Neural progenitor cell (in vitro differentiated cells): ENCODE results near the gene SPNS3. TPM values are rescaled to one million over a fixed set of nuclear protein-coding genes. Genes with fewer than 3 reads are reported as not detected.

Experiments
- DNase-seq: peaks from one replicate; pipeline ENCODE4 v3.0.0-alpha.2; 2016; ENCODE audit warnings: low spot score
- H2AFZ ChIP-seq: fragments of 200-600 bp; sonication (generic); replicated peaks from 2 replicates; pipeline ENCODE4 v1.6.1; 2016; ENCODE audit warnings: antibody characterized with exemption
- H3F3A ChIP-seq: fragments of 200-600 bp; sonication (generic); 2 replicates; pipeline ENCODE4 v1.6.1; 2016; ENCODE audit warnings: antibody characterized with exemption, low read depth
- H3K27ac ChIP-seq: fragments of 200-600 bp; sonication (generic); 2 replicates; pipeline ENCODE4 v1.5.1; 2016; ENCODE audit warnings: mild to moderate bottlenecking
- H3K27me3 ChIP-seq: fragments of 200-600 bp; sonication (generic); 2 replicates; pipeline ENCODE4 v1.6.1; 2016; ENCODE audit warnings: mild to moderate bottlenecking, moderate library complexity
- H3K36me3 ChIP-seq: fragments of 200-600 bp; sonication (generic); 2 replicates; pipeline ENCODE4 v1.5.1; 2016
- H3K4me1 ChIP-seq: fragments of 200-600 bp; sonication (generic); 2 replicates; pipeline ENCODE4 v1.6.1; 2016; ENCODE audit warnings: mixed run types
- H3K4me2 ChIP-seq: fragments of 200-600 bp; sonication (generic); 2 replicates; pipeline ENCODE4 v1.6.1; 2016
- H3K4me3 ChIP-seq: fragments of 200-600 bp; sonication (generic); 2 replicates; pipeline ENCODE4 v1.5.1; 2016
- H3K79me2 ChIP-seq: fragments of 200-600 bp; sonication (generic); 2 replicates; pipeline ENCODE4 v1.6.1; 2016; ENCODE audit warnings: low read depth
- H3K9ac ChIP-seq: fragments of 200-600 bp; sonication (generic); 2 replicates; pipeline ENCODE4 v1.6.1; 2016
- H3K9me3 ChIP-seq: fragments of 200-600 bp; sonication (generic); 2 replicates; pipeline ENCODE4 v1.5.1; 2016; ENCODE audit warnings: low read depth
- H4K20me1 ChIP-seq: fragments of 200-600 bp; sonication (generic); 2 replicates; pipeline ENCODE4 v1.6.1; 2016; ENCODE audit warnings: low read depth
- H3K27ac Mint-ChIP-seq: 3 replicates; pipeline ENCODE4 v1.8.0; 2021; ENCODE audit warnings: mixed read lengths
- H3K27me3 Mint-ChIP-seq: 2 replicates; pipeline ENCODE4 v1.8.0; 2022; ENCODE audit warnings: low read depth, mild to moderate bottlenecking, inconsistent platforms, moderate library complexity, mixed read lengths; ENCODE audit not compliant: insufficient read depth
- H3K36me3 Mint-ChIP-seq: 3 replicates; pipeline ENCODE4 v1.8.0; 2021; ENCODE audit warnings: mixed read lengths
- H3K4me1 Mint-ChIP-seq: 3 replicates; pipeline ENCODE4 v1.8.0; 2021; ENCODE audit warnings: mixed read lengths
- H3K4me3 Mint-ChIP-seq: 3 replicates; pipeline ENCODE4 v1.8.0; 2021; ENCODE audit warnings: mild to moderate bottlenecking, moderate library complexity, mixed read lengths
- H3K9me3 Mint-ChIP-seq: 3 replicates; pipeline ENCODE4 v1.8.0; 2020; ENCODE audit warnings: mixed read lengths
- EZH2 ChIP-seq: fragments of 200-600 bp; sonication (generic); IDR thresholded peaks from 2 replicates; pipeline ENCODE4 v1.6.1; 2017; ENCODE audit warnings: antibody characterized with exemption, mild to moderate bottlenecking, moderate library complexity
- EZH2phosphoT487 ChIP-seq: fragments of 200-600 bp; sonication (generic); IDR thresholded peaks from 2 replicates; pipeline ENCODE4 v1.6.1; 2017; ENCODE audit warnings: antibody characterized with exemption
- total RNA-seq: library from RNA; depleted of rRNA; stranded (reverse); fragments of >200 nt; gene quantifications from 2 replicates; pipeline ENCODE4 v1.2.3, GENCODE V29; 2015; ENCODE audit warnings: low replicate concordance
- TF ChIP-seq, protein P1 (sequence below): fragments of 200-600 bp; sonication (generic); IDR thresholded peaks from 2 replicates; pipeline ENCODE4 v1.5.1; 2017; ENCODE audit warnings: antibody characterized with exemption, mild to moderate bottlenecking

Gene SPNS3
- total RNA-seq, 1 donor from 2014 or later, result not detected

DNA sequence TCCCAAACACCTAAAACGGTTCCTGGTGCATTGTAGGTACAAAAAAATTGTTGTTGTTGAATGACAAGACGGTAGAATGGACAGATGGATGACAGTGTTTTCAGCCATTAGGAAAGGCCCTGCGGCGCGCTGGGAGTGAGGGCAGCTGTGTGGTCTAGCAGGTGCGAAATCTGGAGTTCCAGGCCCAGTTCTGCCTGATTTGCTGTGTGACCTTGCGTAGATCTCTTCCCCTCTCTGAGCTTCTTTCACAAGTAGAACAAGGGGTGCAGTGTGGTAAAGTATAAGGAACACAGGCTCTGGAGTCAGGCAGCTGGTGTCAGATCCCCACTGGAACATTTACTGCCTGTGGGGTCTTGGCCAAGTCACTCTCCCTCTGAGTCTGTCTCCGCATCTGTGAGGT lies 90.2 kb downstream of the SPNS3 start:
- TF ChIP-seq EZH2phosphoT487 (no peak), EZH2 (no peak)
- TF ChIP-seq, protein P1, sequence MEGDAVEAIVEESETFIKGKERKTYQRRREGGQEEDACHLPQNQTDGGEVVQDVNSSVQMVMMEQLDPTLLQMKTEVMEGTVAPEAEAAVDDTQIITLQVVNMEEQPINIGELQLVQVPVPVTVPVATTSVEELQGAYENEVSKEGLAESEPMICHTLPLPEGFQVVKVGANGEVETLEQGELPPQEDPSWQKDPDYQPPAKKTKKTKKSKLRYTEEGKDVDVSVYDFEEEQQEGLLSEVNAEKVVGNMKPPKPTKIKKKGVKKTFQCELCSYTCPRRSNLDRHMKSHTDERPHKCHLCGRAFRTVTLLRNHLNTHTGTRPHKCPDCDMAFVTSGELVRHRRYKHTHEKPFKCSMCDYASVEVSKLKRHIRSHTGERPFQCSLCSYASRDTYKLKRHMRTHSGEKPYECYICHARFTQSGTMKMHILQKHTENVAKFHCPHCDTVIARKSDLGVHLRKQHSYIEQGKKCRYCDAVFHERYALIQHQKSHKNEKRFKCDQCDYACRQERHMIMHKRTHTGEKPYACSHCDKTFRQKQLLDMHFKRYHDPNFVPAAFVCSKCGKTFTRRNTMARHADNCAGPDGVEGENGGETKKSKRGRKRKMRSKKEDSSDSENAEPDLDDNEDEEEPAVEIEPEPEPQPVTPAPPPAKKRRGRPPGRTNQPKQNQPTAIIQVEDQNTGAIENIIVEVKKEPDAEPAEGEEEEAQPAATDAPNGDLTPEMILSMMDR, result no peak
- no peak overlapping the region for H3K4me3 ChIP-seq
- peak overlapping the region; percentile 6 for H3K27ac Mint-ChIP-seq

DNA sequence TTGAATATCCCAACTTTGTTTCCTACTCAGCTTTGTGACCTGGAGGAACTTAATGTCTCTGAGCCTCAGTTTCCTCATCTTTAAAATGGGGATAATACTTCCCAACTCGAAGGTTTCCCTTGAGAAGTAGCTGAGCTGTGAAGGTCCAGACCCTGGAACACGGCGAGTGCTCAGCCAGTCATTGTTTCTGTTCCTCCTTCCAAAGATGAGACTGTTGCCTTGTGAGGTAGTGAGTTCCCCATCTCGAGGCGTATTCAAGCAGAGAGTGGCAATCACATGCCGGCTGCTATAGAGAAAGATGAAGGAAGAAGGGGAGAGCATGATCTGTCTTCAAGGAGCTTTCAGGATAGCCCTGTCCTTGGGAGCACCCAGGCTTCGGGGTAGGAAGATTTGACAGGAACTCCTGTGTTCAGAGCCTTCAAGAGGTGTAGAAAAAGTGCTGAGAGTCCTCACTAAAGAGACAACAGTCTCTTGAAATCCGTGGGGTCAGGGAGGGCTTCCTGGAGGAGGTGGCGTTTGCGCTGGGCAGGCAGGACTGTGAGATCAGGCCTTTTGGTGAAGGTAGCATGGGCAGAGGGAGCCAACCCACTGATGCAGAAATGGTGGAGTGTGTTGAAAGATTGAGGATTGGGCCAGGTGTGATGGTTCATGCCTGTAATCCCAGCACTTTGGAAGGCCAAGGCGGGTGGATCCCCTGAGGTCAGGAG lies 92.1 kb downstream of the SPNS3 start:
- H3F3A ChIP-seq, result peaks cover 4% of the 10 kb centered on the region
- H3K27ac Mint-ChIP-seq, result no peak overlapping the region
- H3K4me3 ChIP-seq, result no peak overlapping the region
- no peaks in the 10 kb centered on the region for H3K79me2 ChIP-seq
- no peaks in the 10 kb centered on the region for H3K9me3 ChIP-seq
- peaks cover 2% of the 10 kb centered on the region for H3K36me3 Mint-ChIP-seq
- no peak overlapping the region for H2AFZ ChIP-seq
- TF ChIP-seq, protein P1, result no peak
- no peak for TF ChIP-seq EZH2phosphoT487
- TF ChIP-seq EZH2, result no peak
- H3K4me1 ChIP-seq, result peaks cover 19% of the 10 kb centered on the region
- no peaks in the 10 kb centered on the region for H4K20me1 ChIP-seq
- H3K4me2 ChIP-seq, result no peak overlapping the region
- H3K9me3 Mint-ChIP-seq, result no peaks in the 10 kb centered on the region
- H3K36me3 ChIP-seq, result no peaks in the 10 kb centered on the region
- H3K9ac ChIP-seq, result no peak overlapping the region
- H3K4me3 Mint-ChIP-seq, result peak overlapping the region; percentile 59
- H3K27ac ChIP-seq, result no peak overlapping the region
- H3K27me3 ChIP-seq, result peaks cover 11% of the 10 kb centered on the region
- DNase-seq, result no peak
- peaks cover 7% of the 10 kb centered on the region for H3K27me3 Mint-ChIP-seq
- H3K4me1 Mint-ChIP-seq, result peaks cover 25% of the 10 kb centered on the region

More for the DNA sequence above, 90.2 kb downstream of the SPNS3 start:
- DNase-seq, result no peak
- Histone ChIP-seq H3K9me3 (no peaks in the 10 kb centered on the region), H3K9ac (no peak overlapping the region), H3K27ac (no peak overlapping the region), H3K79me2 (no peaks in the 10 kb centered on the region), H3K36me3 (no peaks in the 10 kb centered on the region), H3F3A (peaks cover 4% of the 10 kb centered on the region), H3K4me2 (no peak overlapping the region), H3K27me3 (peaks cover 10% of the 10 kb centered on the region), H2AFZ (no peak overlapping the region), H3K4me1 (peaks cover 28% of the 10 kb centered on the region), H4K20me1 (no peaks in the 10 kb centered on the region)
- H3K27me3 Mint-ChIP-seq, result peaks cover 10% of the 10 kb centered on the region
- peaks cover 2% of the 10 kb centered on the region for H3K36me3 Mint-ChIP-seq
- H3K9me3 Mint-ChIP-seq, result no peaks in the 10 kb centered on the region
- H3K4me1 Mint-ChIP-seq, result peaks cover 35% of the 10 kb centered on the region
- H3K4me3 Mint-ChIP-seq, result no peak overlapping the region

DNA sequence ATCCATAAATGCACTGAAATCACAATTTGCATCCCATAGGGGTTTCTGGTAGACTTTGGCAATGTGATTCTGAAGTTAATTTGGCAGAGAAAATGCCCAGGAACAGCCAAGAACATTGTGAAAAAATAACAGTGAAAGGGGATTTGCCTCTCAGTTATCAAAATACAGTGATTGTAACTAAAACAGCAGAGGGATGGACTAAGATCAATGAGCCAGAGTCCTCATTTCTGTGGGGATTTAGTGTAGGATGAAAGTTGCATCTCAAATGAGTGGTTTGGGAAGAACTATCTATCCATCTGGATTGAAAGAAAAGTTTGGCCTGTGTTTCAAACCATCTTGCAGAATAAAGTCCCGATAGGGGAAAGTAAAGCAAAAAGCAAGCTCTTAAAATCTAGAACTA lies 93.4 kb downstream of the SPNS3 start:
- Mint-ChIP-seq H3K27ac (no peak overlapping the region), H3K9me3 (no peaks in the 10 kb centered on the region), H3K36me3 (peaks cover 2% of the 10 kb centered on the region), H3K4me1 (peaks cover 16% of the 10 kb centered on the region), H3K27me3 (peaks cover 7% of the 10 kb centered on the region), H3K4me3 (no peak overlapping the region)
- Histone ChIP-seq H4K20me1 (no peaks in the 10 kb centered on the region), H3K9me3 (no peaks in the 10 kb centered on the region), H3K9ac (no peak overlapping the region), H3K4me1 (peaks cover 19% of the 10 kb centered on the region), H3K79me2 (no peaks in the 10 kb centered on the region), H3K27ac (no peak overlapping the region), H3K27me3 (peaks cover 21% of the 10 kb centered on the region), H3K4me3 (no peak overlapping the region), H2AFZ (no peak overlapping the region), H3K4me2 (no peak overlapping the region), H3F3A (peaks cover 4% of the 10 kb centered on the region), H3K36me3 (no peaks in the 10 kb centered on the region)
- no peak for DNase-seq
- TF ChIP-seq, protein P1, result no peak
- TF ChIP-seq EZH2 (no peak), EZH2phosphoT487 (no peak)
